Measurements from ENCODE around the gene PRDM16. TPM values are rescaled to one million over a fixed set of nuclear protein-coding genes. Genes with fewer than 3 reads are reported as not detected.

The PRDM16 gene
- total RNA-seq, 1 experiment from 2014 or later: 6.1 TPM

- no peak overlapping the region for H3K4me3 ChIP-seq (replicated peaks in 1 of 2; ENCODE audit: low read depth in 1 of 2, low read length in 2 of 2)
- H3K4me1 ChIP-seq (ENCODE audit: control insufficient read depth in 1 of 2, insufficient read depth in 2 of 2, low read length in 2 of 2): no peaks in the 10 kb centered on the region
- RAD21 ChIA-PET (ENCODE audit: low non-redundant PET in 1 of 2, low total read pairs in 2 of 2, uncharacterized antibody in 2 of 2, unreplicated experiment in 2 of 2): no interaction called here
- H3K9me2 ChIP-seq (ENCODE audit: insufficient read depth): no peaks in the 10 kb centered on the region
- no peak for TF ChIP-seq EZH2 (IDR thresholded peaks at IDR 0.05)
- no peak overlapping the region for H3K4me2 ChIP-seq (ENCODE audit: low read length)
- no peak overlapping the region for H3K27ac ChIP-seq (ENCODE audit: low read depth, low read length)
- H3K9ac ChIP-seq (ENCODE audit: low read length): no peak overlapping the region
- no peaks in the 10 kb centered on the region for H3K36me3 ChIP-seq (ENCODE audit: control insufficient read depth in 1 of 2, insufficient read depth in 2 of 2, low read length in 2 of 2)
- H2AFZ ChIP-seq (ENCODE audit: low read depth, low read length, poor library complexity, severe bottlenecking): no peak overlapping the region
- no TSS peak for BruUV-seq (replicated peaks)
- intact Hi-C loops (cut with micrococcal nuclease): no loop called here
- no peaks in the 10 kb centered on the region for H3K9me3 ChIP-seq (ENCODE audit: control insufficient read depth in 1 of 2, insufficient read depth in 1 of 2, low read depth in 1 of 2, low read length in 2 of 2)
- CTCF ChIA-PET: no interaction called here
- no peak for DNase-seq (ENCODE audit: low read depth, low spot score)
- POLR2A ChIA-PET: no interaction called here
- H3K79me2 ChIP-seq (ENCODE audit: insufficient read depth, low read length): no peaks in the 10 kb centered on the region
- H3K27me3 ChIP-seq (ENCODE audit: insufficient read depth, low read length): no peaks in the 10 kb centered on the region
- H4K20me1 ChIP-seq (ENCODE audit: insufficient read depth): no peaks in the 10 kb centered on the region
- ATAC-seq: no peak
Measured at GRCh38 chr1:3387401-3387800, 318.4 kb downstream of the PRDM16 start.

- H3K79me2 ChIP-seq (ENCODE audit: insufficient read depth, low read length): no peaks in the 10 kb centered on the region
- H3K4me1 ChIP-seq (ENCODE audit: control insufficient read depth in 1 of 2, insufficient read depth in 2 of 2, low read length in 2 of 2): no peaks in the 10 kb centered on the region
- no peaks in the 10 kb centered on the region for H3K9me2 ChIP-seq (ENCODE audit: insufficient read depth)
- ChIA-PET POLR2A (no interaction called here), RAD21 (ENCODE audit: low non-redundant PET in 1 of 2, low total read pairs in 2 of 2, uncharacterized antibody in 2 of 2, unreplicated experiment in 2 of 2) (no interaction called here), CTCF (no interaction called here)
- no peak overlapping the region for H3K9ac ChIP-seq (ENCODE audit: low read length)
- H3K4me3 ChIP-seq (replicated peaks in 1 of 2; ENCODE audit: low read depth in 1 of 2, low read length in 2 of 2): no peak overlapping the region
- H3K27ac ChIP-seq (ENCODE audit: low read depth, low read length): no peak overlapping the region
- no TSS peak for BruUV-seq (replicated peaks)
- TF ChIP-seq RAD21 (IDR thresholded peaks at IDR 0.05; ENCODE audit: low read depth) (no peak), SRF (IDR thresholded peaks at IDR 0.05; ENCODE audit: low read depth) (no peak), ZFX (IDR thresholded peaks at IDR 0.05) (no peak), ATF3 (IDR thresholded peaks at IDR 0.05) (no peak), YY1 (IDR thresholded peaks at IDR 0.05; ENCODE audit: extremely low read depth, insufficient replicate concordance, low read depth, low read length) (no peak), ZNF274 (IDR thresholded peaks at IDR 0.05; ENCODE audit: low read depth, low read length) (no peak), TCF7L2 (IDR thresholded peaks at IDR 0.05; ENCODE audit: borderline replicate concordance, extremely low read depth, insufficient read depth, insufficient read length) (no peak)
- H4K20me1 ChIP-seq (ENCODE audit: insufficient read depth): no peaks in the 10 kb centered on the region
- DNase-seq (ENCODE audit: low read depth, low spot score) (no peak), ATAC-seq (no peak)
- H3K36me3 ChIP-seq (ENCODE audit: control insufficient read depth in 1 of 2, insufficient read depth in 2 of 2, low read length in 2 of 2): no peaks in the 10 kb centered on the region
- intact Hi-C loops (cut with micrococcal nuclease): no loop called here
- no peaks in the 10 kb centered on the region for H3K27me3 ChIP-seq (ENCODE audit: insufficient read depth, low read length)
- no peak overlapping the region for H3K4me2 ChIP-seq (ENCODE audit: low read length)
- H2AFZ ChIP-seq (ENCODE audit: low read depth, low read length, poor library complexity, severe bottlenecking): no peak overlapping the region
- no peaks in the 10 kb centered on the region for H3K9me3 ChIP-seq (ENCODE audit: control insufficient read depth in 1 of 2, insufficient read depth in 1 of 2, low read depth in 1 of 2, low read length in 2 of 2)
Measured at GRCh38 chr1:3389093-3389833, 320.3 kb downstream of the PRDM16 start.
